ENCODE data around the gene SERPINB3. TPM values are rescaled to one million over a fixed set of nuclear protein-coding genes. Genes with fewer than 3 reads are reported as not detected.

Gene SERPINB3
- total and polyA plus RNA-seq, 2 of the 13 experiments (the other 11 are each of a cell fraction or from before 2014, with no cell fraction given): not detected

- no peak overlapping the region for H2AFZ ChIP-seq (ENCODE audit: low read length)
- no peaks in the 10 kb centered on the region for H3K27me3 ChIP-seq (ENCODE audit: control insufficient read depth in 1 of 2, insufficient read depth in 2 of 2, low read length in 2 of 2)
- H3K4me3 ChIP-seq (replicated peaks in 1 of 3; ENCODE audit: insufficient read depth in 1 of 3, low read depth in 2 of 3, low read length in 3 of 3): no peak overlapping the region
- intact Hi-C loops (cut with micrococcal nuclease; ENCODE audit: unreplicated experiment): no loop called here
- BruUV-seq (replicated peaks): no TSS peak
- 10% methylated on average over 1 of the region's 1 CpG for WGBS (ENCODE audit: low lambda C conversion rate)
- in situ Hi-C loops (cut with HindIII; ENCODE audit: extremely low pct_ligation_motif_present, low pct_unique_long_range_greater_than_20kb): no loop called here
- no peaks in the 10 kb centered on the region for H3K4me1 ChIP-seq (ENCODE audit: insufficient read depth, low read length)
- H3K9me3 ChIP-seq (ENCODE audit: low read length): peaks cover 7% of the 10 kb centered on the region; the same call in 1 of the 2 replicates
- no peaks in the 10 kb centered on the region for H3K79me2 ChIP-seq (ENCODE audit: insufficient read depth, low read length)
- no peaks in the 10 kb centered on the region for H3K36me3 ChIP-seq (replicated peaks in 1 of 2; ENCODE audit: control insufficient read depth in 1 of 2, insufficient read depth in 2 of 2, low read length in 2 of 2)
- no peak overlapping the region for H3K9ac ChIP-seq (ENCODE audit: insufficient read depth, low read depth, low read length)
- no peak for ATAC-seq
- H4K20me1 ChIP-seq (ENCODE audit: insufficient read depth, low read length): no peaks in the 10 kb centered on the region
- H3K27ac ChIP-seq (ENCODE audit: extremely low read length, insufficient read depth, low read length): no peak overlapping the region
- POLR2A ChIA-PET: no interaction called here
- H3K4me2 ChIP-seq (ENCODE audit: low read depth, low read length): no peak overlapping the region
- CTCF ChIA-PET (ENCODE audit: low intra/inter-chr PET ratio, low total read pairs): no interaction called here
- no peak for FAIRE-seq
- DNase-seq (ENCODE audit: low spot score): no peak
- TF ChIP-seq HOXA7 (CRISPR knock-in tag; IDR thresholded peaks at IDR 0.05): no peak
- no peak for TF ChIP-seq ZNF20 (CRISPR knock-in tag; IDR thresholded peaks at IDR 0.05)
- no peak for TF ChIP-seq ZNF572 (CRISPR knock-in tag; IDR thresholded peaks at IDR 0.05)
- TF ChIP-seq ZKSCAN8 (CRISPR knock-in tag; IDR thresholded peaks at IDR 0.05; ENCODE audit: borderline replicate concordance): no peak
- TF ChIP-seq ELF1 (CRISPR knock-in tag; IDR thresholded peaks at IDR 0.05): no peak
- TF ChIP-seq RFX1 (IDR thresholded peaks at IDR 0.05): no peak
- no peak for TF ChIP-seq FLYWCH1 (CRISPR knock-in tag; IDR thresholded peaks at IDR 0.05)
- no peak for TF ChIP-seq ZNF678 (CRISPR knock-in tag; IDR thresholded peaks at IDR 0.05)
- TF ChIP-seq, protein P1, sequence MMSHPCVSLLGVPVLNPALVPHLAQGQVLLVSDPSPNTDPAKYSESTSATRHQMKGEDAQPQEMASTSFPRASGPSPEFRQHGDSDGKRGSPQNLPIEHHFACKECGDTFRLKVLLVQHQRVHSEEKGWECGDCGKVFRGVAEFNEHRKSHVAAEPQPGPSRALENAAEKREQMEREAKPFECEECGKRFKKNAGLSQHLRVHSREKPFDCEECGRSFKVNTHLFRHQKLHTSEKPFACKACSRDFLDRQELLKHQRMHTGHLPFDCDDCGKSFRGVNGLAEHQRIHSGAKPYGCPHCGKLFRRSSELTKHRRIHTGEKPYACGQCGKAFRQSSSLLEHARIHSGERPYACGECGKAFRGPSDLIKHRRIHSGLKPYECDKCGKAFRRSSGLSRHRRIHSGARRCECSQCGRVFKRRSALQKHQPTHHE (CRISPR knock-in tag; IDR thresholded peaks at IDR 0.05; ENCODE audit: borderline replicate concordance): no peak
- no peak for TF ChIP-seq ZC3H13 (CRISPR knock-in tag; IDR thresholded peaks at IDR 0.05)
- TF ChIP-seq HNRNPH1 (optimal IDR thresholded peaks at IDR 0.05; ENCODE audit: low read depth, low read length): no peak
- TF ChIP-seq, protein P2, sequence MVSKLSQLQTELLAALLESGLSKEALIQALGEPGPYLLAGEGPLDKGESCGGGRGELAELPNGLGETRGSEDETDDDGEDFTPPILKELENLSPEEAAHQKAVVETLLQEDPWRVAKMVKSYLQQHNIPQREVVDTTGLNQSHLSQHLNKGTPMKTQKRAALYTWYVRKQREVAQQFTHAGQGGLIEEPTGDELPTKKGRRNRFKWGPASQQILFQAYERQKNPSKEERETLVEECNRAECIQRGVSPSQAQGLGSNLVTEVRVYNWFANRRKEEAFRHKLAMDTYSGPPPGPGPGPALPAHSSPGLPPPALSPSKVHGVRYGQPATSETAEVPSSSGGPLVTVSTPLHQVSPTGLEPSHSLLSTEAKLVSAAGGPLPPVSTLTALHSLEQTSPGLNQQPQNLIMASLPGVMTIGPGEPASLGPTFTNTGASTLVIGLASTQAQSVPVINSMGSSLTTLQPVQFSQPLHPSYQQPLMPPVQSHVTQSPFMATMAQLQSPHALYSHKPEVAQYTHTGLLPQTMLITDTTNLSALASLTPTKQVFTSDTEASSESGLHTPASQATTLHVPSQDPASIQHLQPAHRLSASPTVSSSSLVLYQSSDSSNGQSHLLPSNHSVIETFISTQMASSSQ (IDR thresholded peaks at IDR 0.05; ENCODE audit: low read depth): no peak
- TF ChIP-seq, protein P2 (CRISPR knock-in tag; IDR thresholded peaks at IDR 0.05; ENCODE audit: borderline replicate concordance): no peak
- no peak for TF ChIP-seq CEBPB (IDR thresholded peaks at IDR 0.05; ENCODE audit: borderline replicate concordance, low read depth, low read length)
- TF ChIP-seq THRA (CRISPR knock-in tag; IDR thresholded peaks at IDR 0.05; ENCODE audit: borderline replicate concordance): no peak
- TF ChIP-seq ZNF790 (CRISPR knock-in tag; IDR thresholded peaks at IDR 0.05; ENCODE audit: borderline replicate concordance): no peak
- no peak for TF ChIP-seq NR0B2 (CRISPR knock-in tag; IDR thresholded peaks at IDR 0.05)
- TF ChIP-seq ZNF552 (CRISPR knock-in tag; IDR thresholded peaks at IDR 0.05; ENCODE audit: borderline replicate concordance): no peak
Observed at GRCh38 chr18:63707816-63708215, 46.1 kb upstream of the SERPINB3 start.
